NCI-H1930 (cell line): ENCODE measurements around the gene CNST.

Experiments
- DNase-seq, 2 experiments: peaks; one replicate each; lab custom pipeline; 2025; lab: John Stamatoyannopoulos, UW

The CNST gene

DNA sequence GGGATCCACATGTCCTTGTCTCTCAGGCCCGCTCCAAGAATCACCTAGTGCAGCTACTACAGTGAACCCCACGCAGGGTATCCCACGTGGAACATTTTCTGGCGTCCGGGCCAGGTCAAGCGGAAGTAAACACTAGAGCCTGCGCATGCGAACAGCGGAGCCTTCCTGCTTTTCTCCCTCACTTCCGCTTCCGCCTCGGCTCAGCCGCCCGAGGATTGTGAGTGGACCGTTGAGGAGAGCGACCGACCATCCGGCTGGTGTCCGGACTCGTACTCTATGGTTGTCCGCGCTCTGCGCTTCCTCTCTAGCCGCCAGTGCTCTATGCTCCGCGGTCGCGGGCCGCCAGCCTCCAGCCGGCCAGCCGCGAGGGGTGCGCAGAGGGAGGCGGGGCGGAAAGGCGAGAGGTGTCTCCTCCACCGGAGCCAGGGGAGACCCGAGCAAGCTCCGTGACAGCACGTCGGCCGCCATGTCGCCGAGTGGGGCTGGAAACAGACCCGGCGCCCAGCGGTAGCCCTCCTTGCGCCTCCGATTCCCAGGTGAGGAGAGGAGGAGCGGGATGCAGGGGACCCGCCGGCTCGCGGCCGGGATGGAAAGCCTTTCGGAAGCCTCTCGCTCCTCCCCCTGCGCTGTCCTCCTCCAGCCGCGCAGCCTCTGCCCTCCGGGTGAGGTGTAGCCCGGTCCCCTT, at the start of gene CNST, which contains the start of gene TFB2M:
CNST (plus strand) TSS at position 329 of the 685 bp plus-strand sequence. CDS start 25,107 bp downstream, outside the sequence.
TFB2M (minus strand) TSS at position 134 of the 685 bp plus-strand sequence; CDS start at position 11, 123 bp downstream.
- peak; percentile 96 to 98 for DNase-seq

GRCh38 chr1:246517391-246517790, 48.9 kb upstream of the CNST start:
- DNase-seq = no peak

DNA sequence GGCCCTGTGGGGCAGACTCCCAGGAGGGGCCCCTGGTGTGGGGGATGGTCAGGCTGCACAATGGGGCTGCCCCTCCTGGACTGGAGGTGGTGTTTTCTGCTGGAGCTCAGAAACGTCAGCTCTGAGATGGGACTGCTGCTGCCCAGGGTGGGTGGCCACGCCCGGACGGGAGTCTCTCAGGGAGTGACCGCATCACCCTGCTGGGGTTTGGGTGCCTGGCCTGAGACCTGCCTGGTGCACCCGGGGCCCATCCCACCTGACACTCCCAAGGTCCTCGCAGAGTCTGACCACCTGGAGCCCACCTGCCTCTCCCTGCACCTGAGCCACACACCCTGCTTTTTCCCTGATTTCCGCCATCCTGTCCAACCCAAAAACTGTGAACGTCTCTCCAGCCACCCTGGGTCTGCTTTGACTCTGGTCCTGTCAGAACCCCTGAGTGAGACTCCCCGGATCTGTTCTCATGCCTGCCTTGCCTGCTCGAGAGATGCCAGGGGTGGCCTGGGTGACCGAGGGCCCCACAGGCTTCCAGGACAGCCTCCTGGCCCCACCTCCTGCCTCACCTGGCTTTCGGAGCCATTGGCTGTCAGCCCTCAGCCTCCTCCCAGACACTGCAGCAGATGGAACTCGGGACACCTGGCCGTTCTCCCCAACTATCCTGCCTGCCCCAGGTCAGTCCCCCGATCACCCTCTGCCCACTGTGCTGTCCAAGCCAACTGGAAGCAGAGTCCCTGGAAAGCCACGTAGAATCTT, 47.6 kb upstream of the CNST start:
- no peak for DNase-seq

GRCh38 chr1:246519514-246519913, 46.7 kb upstream of the CNST start:
- no peak for DNase-seq

DNA sequence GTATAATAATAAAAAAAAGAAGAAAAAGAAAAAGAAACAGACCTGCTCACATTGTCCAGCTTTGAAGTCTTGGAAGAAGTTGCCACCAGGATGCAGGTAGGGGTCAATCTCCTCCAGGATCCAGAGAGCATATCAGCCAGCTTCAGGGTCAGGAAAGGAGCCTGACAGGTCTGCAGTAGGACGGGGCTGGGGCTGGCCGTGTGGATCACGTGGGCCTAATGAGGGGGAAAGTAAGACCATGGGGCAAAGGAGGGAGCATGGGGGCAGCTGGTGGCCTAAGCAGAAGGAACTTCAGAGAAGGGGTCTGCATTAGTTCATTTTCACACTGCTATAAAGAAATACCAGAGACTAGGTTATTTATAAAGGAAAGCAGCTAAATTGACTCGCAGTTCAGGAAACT, 39.9 kb upstream of the CNST start:
- DNase-seq = no peak

DNA sequence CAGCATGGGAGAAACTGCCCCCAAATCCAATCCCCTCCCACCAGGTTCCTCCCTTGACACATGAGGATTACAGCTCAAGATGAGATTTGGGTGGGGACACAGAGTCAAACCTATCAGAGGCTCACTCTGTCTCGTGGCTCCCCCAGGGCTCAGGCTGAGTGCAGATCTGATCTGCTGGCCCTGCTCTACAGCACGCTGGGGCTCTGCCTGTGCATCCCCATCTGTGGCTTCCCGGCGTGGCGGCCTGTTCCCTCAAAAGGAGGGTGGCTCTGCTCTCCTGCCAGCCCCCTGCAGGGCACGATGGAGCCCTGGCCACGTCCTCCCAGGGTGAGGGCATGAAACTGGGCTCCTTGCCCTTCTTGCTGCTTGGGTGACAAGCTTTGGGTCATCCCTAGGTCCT, 39.3 kb upstream of the CNST start:
- DNase-seq = no peak

- no peak for DNase-seq
Measured at GRCh38 chr1:246527402-246528088, 38.7 kb upstream of the CNST start.

- no peak for DNase-seq
Measured at GRCh38 chr1:246528933-246529731, 37.1 kb upstream of the CNST start.

GRCh38 chr1:246530482-246530881, 35.8 kb upstream of the CNST start:
- DNase-seq = no peak

GRCh38 chr1:246532519-246532918, 33.7 kb upstream of the CNST start:
- DNase-seq = no peak

GRCh38 chr1:246533371-246533905, 32.8 kb upstream of the CNST start:
- no peak for DNase-seq

GRCh38 chr1:246534114-246534513, 32.1 kb upstream of the CNST start:
- DNase-seq = no peak

DNA sequence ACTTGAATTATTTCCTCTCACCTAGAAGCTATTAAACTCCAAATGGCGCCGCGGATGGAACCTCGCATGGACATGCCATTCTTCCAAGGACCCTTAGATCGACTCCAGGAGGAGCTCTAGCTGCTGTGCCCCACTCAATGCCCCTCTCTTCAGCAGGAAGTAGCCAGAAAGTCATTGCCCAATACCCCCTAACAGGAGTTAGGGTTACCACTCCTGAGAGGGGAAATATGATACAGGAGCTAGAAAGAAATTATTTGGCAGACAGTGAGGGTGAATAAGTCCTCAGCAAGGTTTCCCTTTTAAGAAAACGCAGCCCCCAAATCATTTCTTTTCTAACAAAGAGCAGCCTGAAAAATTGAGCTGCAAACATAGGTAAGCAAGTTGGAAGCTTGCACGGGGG, 28.8 kb upstream of the CNST start:
- DNase-seq = no peak

- peak in 1 of 2 experiments; percentile 3 for DNase-seq
Measured at GRCh38 chr1:246537887-246538286, 28.4 kb upstream of the CNST start.

GRCh38 chr1:246540738-246541491, 25.3 kb upstream of the CNST start:
- no peak for DNase-seq

DNA sequence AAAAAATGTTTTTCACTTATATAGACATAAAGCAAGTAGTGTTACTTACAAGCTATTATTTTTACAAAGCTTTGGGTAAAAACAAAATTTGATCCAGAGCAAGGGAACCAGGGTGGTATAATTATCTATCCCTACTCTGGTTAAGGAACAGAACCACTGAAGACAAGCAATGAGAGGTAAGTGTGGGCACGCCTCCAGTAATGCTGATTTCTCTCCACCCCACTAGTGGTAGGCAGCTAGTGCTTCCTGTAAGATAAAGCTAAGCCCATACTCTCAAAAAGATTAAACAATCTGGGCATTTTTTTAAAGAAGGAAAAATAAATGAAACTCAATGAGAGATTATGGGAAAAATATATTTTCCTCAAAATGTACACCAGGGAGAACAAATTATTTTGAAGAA, 22.3 kb upstream of the CNST start:
- no peak for DNase-seq

- no peak for DNase-seq
Measured at GRCh38 chr1:246549665-246550064, 16.6 kb upstream of the CNST start.

- DNase-seq = no peak
Measured at GRCh38 chr1:246550402-246550801, 15.9 kb upstream of the CNST start.

- no peak for DNase-seq
Measured at GRCh38 chr1:246552110-246552509, 14.1 kb upstream of the CNST start.

DNA sequence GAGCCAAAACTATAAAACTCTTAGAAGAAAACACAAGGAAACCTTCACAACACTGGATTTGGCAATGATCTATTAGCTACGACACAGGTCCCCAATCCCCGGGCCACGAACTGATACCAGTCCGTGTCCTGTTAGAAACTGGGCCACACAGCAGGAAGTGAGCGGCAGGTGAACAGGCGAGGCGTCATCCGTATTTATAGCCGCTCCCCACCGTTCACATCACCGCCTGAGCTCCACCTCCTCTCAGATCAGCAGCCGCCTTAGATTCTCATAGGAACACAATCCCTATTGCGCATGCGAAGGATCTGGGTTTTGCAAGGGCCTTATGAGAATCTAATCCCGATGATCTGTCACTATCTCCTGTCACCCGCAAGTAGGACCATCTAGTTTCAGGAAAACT, 12.1 kb upstream of the CNST start:
- DNase-seq = no peak

DNA sequence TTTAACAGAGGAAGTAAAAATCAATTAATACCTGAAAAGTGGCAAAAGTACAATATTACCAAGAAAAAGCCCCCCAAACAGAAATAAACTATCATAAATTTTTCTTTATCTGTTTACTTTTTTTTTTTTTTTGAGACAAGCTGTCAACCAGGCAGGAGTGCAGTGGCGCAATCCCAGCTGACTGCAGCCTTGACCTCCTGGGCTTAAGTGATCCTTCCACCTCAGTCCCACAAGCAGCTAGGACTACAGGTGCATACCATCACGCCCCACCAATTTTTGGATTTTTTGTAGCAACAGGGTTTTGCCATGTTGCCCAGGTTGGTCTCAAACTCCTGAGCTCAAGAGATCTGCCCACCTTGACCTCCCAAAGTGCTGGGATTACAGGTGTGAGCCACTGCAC, 8.2 kb upstream of the CNST start:
- no peak for DNase-seq
